Right hindlimb (tissue), 1 donor: ENCODE measurements around the gene WASHC2A.
A peak's percentile ranks its signal among the peaks of the same experiment; 100 is the strongest.
"Not testable (repeated sequence)": the region's sequence is repeated elsewhere in the genome, so short reads cannot be mapped to it uniquely, and the experiment has no call there.

Experiments
- DNase-seq: peaks from one replicate; pipeline ENCODE4 v3.0.0-alpha.2; 2018

WASHC2A gene

GRCh38 chr10:50067546-50068351 is at the start of gene WASHC2A:
TSS of gene WASHC2A (plus strand) at chr10:50067954. CDS start at chr10:50068006, 52 bp downstream.
- peak; percentile 93 for DNase-seq

GRCh38 chr10:50019279-50019678 is 48.5 kb upstream of the WASHC2A start:
- DNase-seq: not testable (repeated sequence)

- DNase-seq: not testable (repeated sequence)
Measured at GRCh38 chr10:50020451-50021024, 47.2 kb upstream of the WASHC2A start.

DNA sequence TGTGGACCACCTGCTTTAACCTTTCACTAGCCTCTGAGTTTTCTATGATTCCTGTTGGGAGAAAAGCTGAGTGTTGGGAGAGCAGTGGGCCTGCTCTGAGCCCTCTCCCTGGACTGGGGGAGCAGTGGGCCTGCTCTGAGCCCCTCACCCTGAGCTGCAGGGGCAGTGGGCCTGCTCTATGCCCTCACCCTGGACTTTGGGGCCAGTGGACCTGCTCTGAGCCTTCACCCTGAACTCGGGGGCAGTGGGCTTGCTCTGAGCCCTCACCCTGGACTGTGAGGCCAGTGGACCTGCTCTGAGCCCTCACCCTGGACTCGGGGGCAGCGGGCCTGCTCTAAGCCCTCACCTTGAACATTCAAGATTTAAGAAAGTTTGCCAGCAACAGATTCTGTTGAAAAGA is 46.1 kb upstream of the WASHC2A start:
- DNase-seq: no peak

DNA sequence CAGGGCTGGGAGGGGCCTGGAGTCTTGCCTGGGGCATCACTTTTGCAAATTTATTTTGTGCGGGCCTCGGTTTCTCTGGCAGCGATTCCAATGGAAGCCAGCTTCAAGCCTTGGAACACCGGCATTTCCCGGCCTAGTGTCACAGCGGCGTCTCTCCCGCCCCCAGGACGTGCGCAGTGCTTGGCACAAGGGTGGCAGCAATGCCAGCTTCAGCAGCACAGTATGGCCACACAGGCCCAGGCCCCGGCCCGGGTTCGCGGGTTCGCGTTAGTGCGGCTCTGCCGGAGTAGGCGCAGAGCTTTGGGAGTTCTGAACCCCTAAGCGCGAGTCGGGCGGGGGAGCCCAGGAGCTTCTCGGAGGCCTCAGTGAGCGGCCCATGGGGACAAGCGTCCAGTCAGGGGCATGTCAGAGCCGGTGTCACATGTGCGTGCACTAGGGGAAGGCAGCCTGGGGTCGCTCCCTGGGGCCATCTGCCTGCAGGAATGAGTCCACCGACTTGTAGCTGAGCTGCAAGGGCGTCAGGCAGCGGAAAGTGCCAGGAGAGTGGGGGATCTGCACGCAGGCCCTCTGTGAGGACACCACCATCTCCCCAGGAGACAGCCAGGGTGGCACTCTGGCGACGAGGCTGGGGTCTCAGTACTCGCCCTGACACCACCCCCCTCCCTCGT is 42.9 kb upstream of the WASHC2A start:
- DNase-seq: not testable (repeated sequence)

DNA sequence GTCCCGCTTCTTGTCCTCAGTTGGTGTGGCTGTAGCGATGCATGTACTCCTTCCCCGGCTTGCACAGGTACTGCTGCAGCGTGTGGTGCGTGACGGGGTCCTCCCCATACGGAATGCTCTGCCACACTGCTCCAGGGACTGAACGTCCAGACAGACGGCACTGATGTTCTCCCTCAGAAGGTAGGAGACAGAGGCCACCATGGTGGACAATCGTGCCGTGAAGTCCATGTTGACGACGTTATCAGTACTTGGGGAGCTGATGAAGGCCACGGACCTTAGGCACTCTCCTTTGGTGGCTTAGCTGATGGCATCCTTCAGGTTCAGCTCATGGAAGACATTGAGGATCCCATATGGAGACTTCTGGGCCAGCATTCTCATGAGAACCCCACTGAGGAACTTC is 42.1 kb upstream of the WASHC2A start:
- no peak for DNase-seq

GRCh38 chr10:50027195-50027594 is 40.6 kb upstream of the WASHC2A start:
- DNase-seq: no peak

- DNase-seq: no peak
Measured at GRCh38 chr10:50033481-50033880, 34.3 kb upstream of the WASHC2A start.

- DNase-seq: not testable (repeated sequence)
Measured at GRCh38 chr10:50035337-50035736, 32.4 kb upstream of the WASHC2A start.

- no peak for DNase-seq
Measured at GRCh38 chr10:50044941-50045664, 22.7 kb upstream of the WASHC2A start.

GRCh38 chr10:50046457-50046856 is 21.3 kb upstream of the WASHC2A start:
- not testable (repeated sequence) for DNase-seq

- not testable (repeated sequence) for DNase-seq
Measured at GRCh38 chr10:50047594-50047993, 20.2 kb upstream of the WASHC2A start.

GRCh38 chr10:50051995-50052660 is 15.6 kb upstream of the WASHC2A start:
- not testable (repeated sequence) for DNase-seq

DNA sequence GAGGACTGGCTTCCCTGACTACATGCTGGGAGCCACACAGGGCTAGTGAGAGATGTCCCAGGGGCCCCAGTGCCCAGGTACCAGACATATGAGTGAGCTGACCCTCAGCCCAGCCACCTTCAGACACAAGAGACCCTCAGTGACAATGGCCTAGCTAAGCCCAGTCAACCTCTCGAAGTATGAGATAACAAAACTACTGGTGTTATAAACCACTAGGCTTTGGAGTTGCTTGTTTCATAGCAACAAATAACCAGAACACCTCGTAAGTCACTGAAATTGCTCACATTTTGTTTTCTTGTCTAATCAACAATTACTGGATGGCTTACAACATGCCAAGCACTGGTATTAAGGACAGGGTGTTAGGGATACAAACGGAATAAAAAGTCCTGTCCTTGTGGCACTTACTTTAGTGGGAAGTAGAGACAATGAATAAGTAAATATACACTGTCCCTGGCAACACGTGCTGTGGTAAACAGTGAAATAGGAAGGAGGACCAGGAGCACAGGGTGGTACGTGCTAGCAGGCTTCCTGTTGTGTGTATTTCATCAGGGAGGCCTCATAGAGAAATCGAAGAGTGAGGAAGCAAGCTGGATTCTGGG is 14.9 kb upstream of the WASHC2A start:
- not testable (repeated sequence) for DNase-seq

DNA sequence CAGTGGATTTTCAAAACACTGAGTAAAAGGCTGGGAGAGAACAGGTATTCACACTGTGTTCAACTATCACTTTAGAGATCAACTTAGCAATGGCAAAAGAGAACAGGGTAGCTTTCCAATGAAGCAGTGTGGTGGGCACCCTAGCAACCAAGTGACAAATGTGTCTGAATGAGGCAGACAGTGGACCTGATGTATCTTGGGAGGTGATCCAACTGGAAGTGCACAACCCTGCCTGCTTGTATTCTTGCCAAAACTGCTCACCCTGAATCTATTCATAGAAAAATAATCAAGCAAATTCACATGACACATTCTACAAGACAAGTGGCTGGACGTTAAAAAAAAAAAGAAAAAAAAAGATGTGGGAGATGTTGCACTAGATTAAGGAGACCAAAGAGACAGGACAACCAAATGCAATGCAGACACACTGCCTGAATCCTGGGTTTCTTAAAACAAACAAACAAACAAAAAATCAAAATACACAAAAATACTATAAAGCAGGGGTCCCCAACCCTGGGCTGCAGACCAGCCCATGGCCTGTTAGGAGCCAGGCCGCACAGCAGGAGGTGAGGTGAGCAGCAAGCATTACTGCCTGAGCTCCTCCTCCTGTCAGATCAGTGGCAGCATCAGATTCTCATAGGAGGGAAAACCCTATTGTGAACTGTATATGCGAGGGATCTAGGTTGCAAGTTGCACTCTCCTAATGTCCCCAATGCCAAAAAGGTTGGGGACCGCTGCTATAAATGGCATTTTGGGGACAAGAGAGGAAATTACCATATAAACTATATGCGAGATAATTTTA is 12.1 kb upstream of the WASHC2A start:
- not testable (repeated sequence) for DNase-seq

DNA sequence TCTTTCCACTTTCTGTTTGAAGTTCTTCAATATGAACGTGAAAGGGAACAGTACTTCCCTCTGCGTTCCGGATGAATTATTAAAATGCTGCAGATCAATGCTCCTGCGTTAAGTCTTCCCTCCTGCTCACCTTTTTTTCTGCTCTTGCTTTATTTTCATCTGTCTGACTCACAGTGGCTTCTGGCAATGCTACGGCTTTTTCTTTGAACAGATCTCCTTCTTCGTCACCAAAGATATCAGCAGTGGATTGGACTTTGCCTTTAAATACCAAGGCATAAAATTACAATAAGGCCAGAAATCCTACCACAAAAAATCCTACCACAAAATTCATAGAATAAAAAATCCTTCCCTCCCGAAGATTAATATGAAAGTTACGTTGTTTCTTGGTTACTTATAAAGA is 11.1 kb upstream of the WASHC2A start:
- not testable (repeated sequence) for DNase-seq

DNA sequence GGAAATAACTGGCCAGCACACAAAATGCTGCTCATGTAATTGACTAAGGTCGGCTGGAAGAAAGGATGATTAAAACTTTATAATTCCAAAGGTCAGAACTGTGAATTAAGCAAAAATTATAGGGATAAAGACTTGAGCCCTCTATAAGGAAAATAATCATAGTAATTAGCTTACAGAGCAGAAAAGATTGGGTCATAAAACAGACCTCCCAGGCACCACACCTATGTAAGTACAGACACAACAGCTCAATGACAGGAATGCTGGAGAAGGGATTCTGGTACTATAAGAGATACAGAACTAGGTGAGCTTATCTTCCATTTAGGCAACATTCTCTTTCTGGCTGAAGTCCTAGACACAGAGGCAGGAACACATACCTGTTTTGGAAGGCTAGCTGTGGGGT is 9.0 kb upstream of the WASHC2A start:
- not testable (repeated sequence) for DNase-seq

DNA sequence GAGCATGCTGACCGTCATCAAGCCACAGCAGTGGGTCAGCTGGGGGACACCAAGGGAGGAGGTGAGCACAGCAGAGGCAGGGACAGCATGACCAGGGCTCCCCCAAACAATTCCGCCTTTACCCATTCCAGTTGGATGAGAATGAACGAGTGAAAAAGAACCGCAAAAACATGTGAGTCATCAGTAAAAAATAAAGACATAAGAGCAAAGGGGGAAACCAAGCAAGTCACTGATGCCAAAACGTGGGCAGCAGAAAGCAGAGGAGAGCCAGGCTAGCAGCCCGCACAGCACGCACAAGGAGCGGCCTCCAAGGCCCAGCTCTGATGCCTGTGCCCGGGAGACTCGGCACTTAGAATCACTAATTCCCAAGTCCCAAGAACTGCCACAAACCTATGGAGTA is 7.8 kb upstream of the WASHC2A start:
- DNase-seq: not testable (repeated sequence)

DNA sequence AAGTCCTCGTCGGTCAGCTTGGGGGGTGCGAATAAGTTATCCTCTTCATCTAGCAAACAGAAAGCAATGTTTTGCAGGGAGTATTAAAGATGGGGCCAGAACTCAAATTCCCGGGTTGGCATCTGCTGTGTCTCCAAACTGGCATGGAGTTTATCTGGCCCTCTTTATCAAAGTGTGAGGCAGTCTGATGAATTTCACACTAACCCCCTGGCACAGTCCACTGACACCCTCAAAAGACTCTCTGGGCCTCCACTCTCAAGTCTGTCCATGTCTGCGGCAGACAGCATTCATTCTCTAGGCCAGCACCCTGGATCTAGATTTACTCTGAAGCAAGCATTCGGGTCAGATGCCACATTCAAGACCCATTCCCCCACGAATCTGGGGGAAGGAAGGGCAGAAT is 6.2 kb upstream of the WASHC2A start:
- not testable (repeated sequence) for DNase-seq

DNA sequence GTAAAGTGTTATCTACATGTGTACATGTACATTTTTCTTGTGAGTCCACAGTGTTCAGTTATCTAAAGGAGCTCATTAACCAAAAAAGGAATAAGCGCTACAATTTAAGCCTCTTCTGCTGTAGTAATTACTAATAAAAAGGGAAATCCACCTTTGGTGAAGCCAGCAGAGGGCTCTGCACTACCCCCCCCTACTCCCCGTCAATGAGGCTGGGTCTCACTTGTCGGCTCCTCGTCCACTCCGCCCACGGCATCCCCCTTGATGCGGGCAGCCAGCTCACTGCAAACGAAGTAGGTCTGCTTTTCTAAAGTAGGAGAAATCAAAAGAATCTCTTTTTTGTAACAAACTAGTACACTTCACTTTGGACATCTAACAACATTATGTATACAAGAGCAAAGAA is 4.7 kb upstream of the WASHC2A start:
- no peak for DNase-seq

DNA sequence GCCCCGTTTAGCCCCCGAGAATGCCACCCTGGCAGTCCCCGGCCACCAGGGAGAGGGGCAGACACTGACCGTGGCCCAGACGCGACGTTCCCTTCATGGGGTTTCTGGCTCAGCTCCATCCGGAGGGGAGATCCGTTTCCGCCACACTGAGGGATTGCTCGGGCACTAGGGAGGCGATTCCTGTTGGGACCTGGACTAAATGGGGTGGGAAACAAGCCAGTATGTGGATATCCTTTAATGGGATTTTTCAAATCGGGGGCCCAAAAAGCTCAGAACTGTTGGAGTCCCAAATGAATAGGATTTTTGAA is 552 bp downstream of the WASHC2A start:
- DNase-seq: not testable (repeated sequence)
